ENCODE measurements around the gene SDF2. TPM values are rescaled to one million over a fixed set of nuclear protein-coding genes. Genes with fewer than 3 reads are reported as not detected.
A peak's percentile ranks its signal among the peaks of the same experiment; 100 is the strongest.

The SDF2 gene
- total and polyA plus RNA-seq, 2 of the 4 experiments (the other 2 are of a cell fraction): 76.0 to 81.7 TPM

GRCh38 chr17:28612936-28613872 is 48.5 kb downstream of the SDF2 start:
- ChIA-PET CTCF (interaction anchor here (0.8 to 1.3 kb wide), 4 partner anchors 11 to 118 kb away, joined by 3 to 5 read pairs (median 4); partner anchors contain the start of gene BLTP2), POLR2A (ENCODE audit: unreplicated experiment) (no interaction called here)
- no peaks in the 10 kb centered on the region for H3K79me1 ChIP-seq (ENCODE audit: low read depth in 1 of 2, low read length in 2 of 2)
- no peak overlapping the region for H2BK5ac ChIP-seq (ENCODE audit: low read depth, low read length, poor library complexity, severe bottlenecking)
- H4K5ac ChIP-seq (ENCODE audit: low read depth, low read length): no peak overlapping the region
- H3K4me3 ChIP-seq (ENCODE audit: insufficient read depth, low read depth, low read length): no peak overlapping the region
- no peak overlapping the region for H3K4me2 ChIP-seq (ENCODE audit: low read depth, low read length)
- no TSS peak for BruUV-seq (replicated peaks)
- H4K8ac ChIP-seq (ENCODE audit: low read depth in 2 of 2, low read length in 2 of 2): no peak overlapping the region
- TF ChIP-seq RAD21 (IDR thresholded peaks at IDR 0.05; ENCODE audit: low read length) (peak; percentile 59), MXI1 (IDR thresholded peaks at IDR 0.05; ENCODE audit: borderline replicate concordance, low read depth, low read length) (no peak), CTCF (conservative IDR thresholded peaks at IDR 0.05; ENCODE audit: low read depth, low read length) (peak; percentile 59), SMC3 (IDR thresholded peaks at IDR 0.05; ENCODE audit: low read depth, low read length) (peak; percentile 51; the same call in 1 of the 2 replicates), FOS (IDR thresholded peaks at IDR 0.05; ENCODE audit: low read depth, low read length) (peak; percentile 40; the same call in 1 of the 2 replicates), NFE2L2 (IDR thresholded peaks at IDR 0.05; ENCODE audit: low read depth, low read length) (no peak), CHD1 (IDR thresholded peaks at IDR 0.05; ENCODE audit: low read depth, low read length) (no peak), CEBPB (IDR thresholded peaks at IDR 0.05; ENCODE audit: low read depth, low read length) (no peak), ELK1 (IDR thresholded peaks at IDR 0.05; ENCODE audit: borderline replicate concordance, low read depth, low read length) (no peak)
- H3K9me3 ChIP-seq (ENCODE audit: control insufficient read depth, insufficient read depth, low read length): no peaks in the 10 kb centered on the region
- H3K36me3 ChIP-seq (ENCODE audit: control insufficient read depth, insufficient read depth, low read length): peaks cover 41% of the 10 kb centered on the region
- dilution Hi-C loops (cut with HindIII; ENCODE audit: low sequenced_read_pairs, unreplicated experiment): no loop called here
- no peak overlapping the region for H2AK5ac ChIP-seq (ENCODE audit: low read depth, low read length)
- H2AFZ ChIP-seq (replicated peaks; ENCODE audit: low read length, poor library complexity): no peak overlapping the region
- H2BK120ac ChIP-seq (ENCODE audit: low read depth, low read length): no peak overlapping the region
- peak; percentile 90 for ATAC-seq (ENCODE audit: low read depth)
- no peak overlapping the region for H2AK9ac ChIP-seq (replicated peaks; ENCODE audit: low read depth, low read length, poor library complexity)
- intact Hi-C loops (cut with micrococcal nuclease): loop anchor here (1.0 kb wide), 1 partner anchor 119 kb away; no protein-coding TSS in a partner anchor
- in situ Hi-C loops (cut with MboI; ENCODE audit: low sequenced_read_pairs): loop anchor here (10.0 kb wide), 1 partner anchor 118 kb away; no protein-coding TSS in a partner anchor
- no peak overlapping the region for H3K27ac ChIP-seq (ENCODE audit: insufficient read depth, low read length)
- no peak overlapping the region for H2BK15ac ChIP-seq (ENCODE audit: low read depth, low read length)
- no peaks in the 10 kb centered on the region for H3K27me3 ChIP-seq (ENCODE audit: control insufficient read depth, insufficient read depth, low read length)
- no peak overlapping the region for H4K91ac ChIP-seq (ENCODE audit: insufficient read depth, low read depth, low read length)
- no peak overlapping the region for H3K23ac ChIP-seq (ENCODE audit: low read depth, low read length)
- WGBS, 2 experiments (ENCODE audit: extremely low coverage in 2 of 2, insufficient read length in 1 of 2): 85% methylated on average over 2 of the region's 6 CpGs; no CpG with 5 or more reads in 1 of the 2 experiments
- H3K4me1 ChIP-seq (ENCODE audit: control insufficient read depth, insufficient read depth, low read length): no peaks in the 10 kb centered on the region
- H4K20me1 ChIP-seq (ENCODE audit: insufficient read depth, low read length): peaks cover 8% of the 10 kb centered on the region; the same call in 1 of the 2 replicates
- H3K9ac ChIP-seq (ENCODE audit: low read depth, low read length): no peak overlapping the region
- no peak overlapping the region for H3K56ac ChIP-seq (ENCODE audit: extremely low read depth, insufficient read depth, low read length)
- H3K18ac ChIP-seq (ENCODE audit: low read depth, low read length): no peak overlapping the region
- H3K14ac ChIP-seq (replicated peaks; ENCODE audit: low read depth, low read length): no peak overlapping the region
- peak; percentile 22 for DNase-seq
- H2BK20ac ChIP-seq (ENCODE audit: low read depth, low read length): no peak overlapping the region
- H3K9me1 ChIP-seq (ENCODE audit: insufficient read depth, low read length): no peaks in the 10 kb centered on the region
- H3K4ac ChIP-seq (ENCODE audit: low read depth, low read length): no peak overlapping the region
